Activated CD8-positive, alpha-beta memory T cell treated with anti-CD3 and anti-CD28 coated beads, Interleukin-2, amount 50 U/mL, for 1 hour (primary cell): Measurements from ENCODE around the gene LRP5.
"Not testable (repeated sequence)": the region's sequence is repeated elsewhere in the genome, so short reads cannot be mapped to it uniquely, and the experiment has no call there.

Experiments used
- DNase-seq: peaks from one replicate; pipeline ENCODE4 v3.0.0-alpha.2; 2020; ENCODE audit errors: extremely low read depth

The LRP5 gene

GRCh38 chr11:68467201-68467834 lies 154.9 kb downstream of the LRP5 start:
- no peak for DNase-seq

- DNase-seq: no peak
Measured at GRCh38 chr11:68468217-68468828, 155.9 kb downstream of the LRP5 start.

GRCh38 chr11:68469122-68469521 lies 156.7 kb downstream of the LRP5 start:
- DNase-seq: no peak

- DNase-seq: no peak
Measured at GRCh38 chr11:68469642-68470041, 157.3 kb downstream of the LRP5 start.

- DNase-seq: no peak
Measured at GRCh38 chr11:68470304-68470811, 158.0 kb downstream of the LRP5 start.

GRCh38 chr11:68471360-68472340 lies 159.3 kb downstream of the LRP5 start:
- no peak for DNase-seq

- no peak for DNase-seq
Measured at GRCh38 chr11:68472778-68473177, 160.4 kb downstream of the LRP5 start.

- no peak for DNase-seq
Measured at GRCh38 chr11:68473693-68474092, 161.3 kb downstream of the LRP5 start.

GRCh38 chr11:68475626-68476025 lies 163.2 kb downstream of the LRP5 start:
- not testable (repeated sequence) for DNase-seq

GRCh38 chr11:68479390-68479789 lies 167.0 kb downstream of the LRP5 start:
- no peak for DNase-seq

GRCh38 chr11:68480193-68480592 lies 167.8 kb downstream of the LRP5 start:
- DNase-seq: no peak

GRCh38 chr11:68480852-68481510 lies 168.6 kb downstream of the LRP5 start:
- DNase-seq: no peak

GRCh38 chr11:68481579-68482240 lies 169.3 kb downstream of the LRP5 start:
- no peak for DNase-seq

- DNase-seq: no peak
Measured at GRCh38 chr11:68488623-68489022, 176.2 kb downstream of the LRP5 start.

GRCh38 chr11:68495220-68495729 lies 182.9 kb downstream of the LRP5 start:
- no peak for DNase-seq

- no peak for DNase-seq
Measured at GRCh38 chr11:68495872-68496271, 183.5 kb downstream of the LRP5 start.

- no peak for DNase-seq
Measured at GRCh38 chr11:68497761-68498160, 185.4 kb downstream of the LRP5 start.

GRCh38 chr11:68498321-68498720 lies 185.9 kb downstream of the LRP5 start:
- DNase-seq: no peak
